Upper lobe of left lung (tissue), 6 donors: Measurements from ENCODE around the gene LY6G6D. TPM values are rescaled to one million over a fixed set of nuclear protein-coding genes. Genes with fewer than 3 reads are reported as not detected.

Experiments
- ATAC-seq, 2 donors: fragments of 200-7000 bp; cut with Tn5 transposase; one replicate each; pipeline ENCODE4 v1.9.1; 2022; ENCODE audit warnings: mild to moderate bottlenecking in 2 of 2, moderate library complexity in 2 of 2; ENCODE audit not compliant: low FRiP score in 2 of 2
- DNase-seq, 2 donors: peaks; one replicate each; pipeline ENCODE4 v3.0.0-alpha.2; 2019 to 2020
- H3K27ac ChIP-seq, 4 donors: fragments of 200-600 bp; sonication (generic); one replicate each; pipeline ENCODE4 v1.5.1; 2016 to 2019
- H3K27me3 ChIP-seq, 4 donors: fragments of 200-600 bp; sonication (generic); one replicate each; pipeline ENCODE4 v1.5.1; 2017 to 2019
- H3K36me3 ChIP-seq, 4 donors: fragments of 200-600 bp; sonication (generic); one replicate each; pipeline ENCODE4 v1.5.1; 2016 to 2019
- H3K4me1 ChIP-seq, 4 donors: fragments of 200-600 bp; sonication (generic); one replicate each; pipeline ENCODE4 v1.5.1; 2018 to 2019
- H3K4me3 ChIP-seq, 4 donors: fragments of 200-600 bp; sonication (generic); one replicate each; pipeline ENCODE4 v1.5.1; 2017 to 2019; ENCODE audit warnings: mild to moderate bottlenecking in 2 of 4, moderate library complexity in 1 of 4
- H3K9me3 ChIP-seq, 4 donors: fragments of 200-600 bp; sonication (generic); one replicate each; pipeline ENCODE4 v1.5.1; 2018 to 2019
- CTCF ChIP-seq, 6 experiments: fragments of 450-650 bp in 4 of 6; fragments of 200-600 bp in 2 of 6; sonication (generic) in 2 of 6; IDR thresholded peaks; one replicate each; pipeline ENCODE4 v1.5.1; 2016 to 2019; ENCODE audit warnings: antibody characterized with exemption in 6 of 6
- EP300 ChIP-seq, 4 donors: sonication (generic); formaldehyde crosslinking; IDR thresholded peaks; one replicate each; pipeline ENCODE4 v1.5.1; 2017; ENCODE audit warnings: antibody characterized with exemption in 4 of 4, control low read depth in 2 of 4
- POLR2A ChIP-seq, 4 donors: fragments of 450-650 bp; IDR thresholded peaks; one replicate each; pipeline ENCODE4 v1.5.1; 2016 to 2017; ENCODE audit warnings: antibody characterized with exemption in 4 of 4, mild to moderate bottlenecking in 2 of 4
- POLR2AphosphoS5 ChIP-seq, 2 donors: sonication (generic); formaldehyde crosslinking; IDR thresholded peaks; one replicate each; pipeline ENCODE4 v1.5.1; 2017; ENCODE audit warnings: antibody characterized with exemption in 2 of 2
- WGBS, 2 donors: methylation state at CpG; one replicate each; pipeline ENCODE4 v1.1.5; 2017 to 2018; 5-methylcytosine and 5-hydroxymethylcytosine counted together
- small RNA-seq, 4 donors: library from RNA; depleted of rRNA; stranded (forward); fragments of <200 nt; gene quantifications; one replicate each; pipeline ENCODE3, GENCODE V24; 2016
- total RNA-seq, 6 donors: library from RNA; depleted of rRNA in 4 of 6; stranded (reverse); fragments of >200 nt in 4 of 6; gene quantifications; one replicate each; pipeline versions ENCODE4 v1.1.0 to v1.2.1, GENCODE V29; 2016 to 2021
- donor health status: DM: no; HTN: no; CAD: no; lungs with moderate emphysema.
- donor health status: DM: no; HTN: yes; CAD: no; lungs with severe emphysema.

LY6G6D gene
- total RNA-seq, 6 donors from 2014 or later: not detected

- H3K4me3 ChIP-seq: no peak overlapping the region
- ATAC-seq (no peak), DNase-seq (no peak)
- no peaks in the 10 kb centered on the region for H3K9me3 ChIP-seq
- H3K27ac ChIP-seq: peak overlapping the region in 1 of 4 donors; percentile 3
- H3K27me3 ChIP-seq: no peaks in the 10 kb centered on the region
- WGBS, 2 donors: 78 to 83% methylated on average over 4 of the region's 4 CpGs
- TF ChIP-seq POLR2AphosphoS5 (IDR thresholded peaks at IDR 0.05): no peak
- no peak for TF ChIP-seq POLR2A (IDR thresholded peaks at IDR 0.05)
- no peak for TF ChIP-seq CTCF (IDR thresholded peaks at IDR 0.05)
- TF ChIP-seq EP300 (IDR thresholded peaks at IDR 0.05): no peak
- peaks cover 0 to 7% (median 6%) of the 10 kb centered on the region in 4 donors for H3K4me1 ChIP-seq
- no peaks in the 10 kb centered on the region for H3K36me3 ChIP-seq
These were observed 49.0 kb downstream of the LY6G6D start for GRCh38 chr6:31764198-31764597.

GRCh38 chr6:31765559-31765909 lies 50.4 kb downstream of the LY6G6D start:
- Histone ChIP-seq H3K36me3 (no peaks in the 10 kb centered on the region), H3K4me3 (no peak overlapping the region), H3K4me1 (peaks cover 0 to 9% (median 7%) of the 10 kb centered on the region in 4 donors), H3K9me3 (no peaks in the 10 kb centered on the region), H3K27me3 (no peaks in the 10 kb centered on the region), H3K27ac (no peak overlapping the region)
- TF ChIP-seq EP300 (IDR thresholded peaks at IDR 0.05) (no peak), CTCF (IDR thresholded peaks at IDR 0.05) (no peak), POLR2AphosphoS5 (IDR thresholded peaks at IDR 0.05) (no peak), POLR2A (IDR thresholded peaks at IDR 0.05) (no peak)
- peak in 1 of 2 donors; percentile 63 for DNase-seq
- no peak for ATAC-seq
- WGBS, 2 donors: 73 to 83% methylated on average over 9 of the region's 9 CpGs

- H3K36me3 ChIP-seq: no peaks in the 10 kb centered on the region
- H3K27ac ChIP-seq: no peak overlapping the region
- no peaks in the 10 kb centered on the region for H3K9me3 ChIP-seq
- peaks cover 0 to 9% (median 7%) of the 10 kb centered on the region in 4 donors for H3K4me1 ChIP-seq
- WGBS, 2 donors: 56 to 69% methylated on average over 35 to 42 of the region's 42 CpGs
- TF ChIP-seq POLR2A (IDR thresholded peaks at IDR 0.05) (no peak), POLR2AphosphoS5 (IDR thresholded peaks at IDR 0.05) (no peak), EP300 (IDR thresholded peaks at IDR 0.05) (no peak), CTCF (IDR thresholded peaks at IDR 0.05) (no peak)
- ATAC-seq: peak in 1 of 2 donors; percentile 58
- no peaks in the 10 kb centered on the region for H3K27me3 ChIP-seq
- peak in 1 of 2 donors; percentile 84 for DNase-seq
- H3K4me3 ChIP-seq: peak overlapping the region in 2 of 4 donors; percentile 9 to 18
These were observed 51.0 kb downstream of the LY6G6D start for GRCh38 chr6:31765910-31766794.

GRCh38 chr6:31767096-31767645 lies 52.0 kb downstream of the LY6G6D start:
- no peaks in the 10 kb centered on the region for H3K27me3 ChIP-seq
- 81 to 83% methylated on average over 6 of the region's 6 CpGs for WGBS, 2 donors
- no peak for ATAC-seq

More at GRCh38 chr6:31767096-31767645, 52.0 kb downstream of the LY6G6D start:
- DNase-seq: no peak
- Histone ChIP-seq H3K4me1 (peaks cover 0 to 9% (median 7%) of the 10 kb centered on the region in 4 donors), H3K4me3 (no peak overlapping the region), H3K9me3 (no peaks in the 10 kb centered on the region), H3K27ac (no peak overlapping the region), H3K36me3 (no peaks in the 10 kb centered on the region)
- no peak for TF ChIP-seq POLR2A (IDR thresholded peaks at IDR 0.05)
- TF ChIP-seq POLR2AphosphoS5 (IDR thresholded peaks at IDR 0.05): no peak
- TF ChIP-seq CTCF (IDR thresholded peaks at IDR 0.05): no peak
- TF ChIP-seq EP300 (IDR thresholded peaks at IDR 0.05): no peak

Small RNA genes within 50 kb of the gene (small RNA-seq; reads per million reads assigned to genes)
- gene LY6G6D (0 reads per million in 4 donors), gene MIR4646 (0 reads per million in 4 donors), gene MSH5-SAPCD1 (0 reads per million in 4 donors), gene RNU6-850P (0 reads per million in 4 donors), gene SAPCD1 (0 reads per million in 4 donors)

Other genes with a start within 250 kb of the LY6G6D start
- 10 to 100 TPM in 4 of 6 donors, 1 to 10 TPM in 2; 4.9 to 14.4 (median 11.3) TPM for gene MICB, start 217.2 kb upstream of the LY6G6D start, total RNA-seq
- not detected for gene MCCD1, start 186.4 kb upstream of the LY6G6D start, total RNA-seq
- gene DDX39B, start 173.3 kb upstream of the LY6G6D start, total RNA-seq: 100 to 1,000 TPM; 201 to 541 (median 270) TPM
- gene ATP6V1G2, start 168.7 kb upstream of the LY6G6D start, total RNA-seq: 1 to 10 TPM in 4 of 6 donors, under 1 TPM in 2; 0.55 to 2.0 (median 1.1) TPM
- 10 to 100 TPM; 18.2 to 45.1 (median 23.8) TPM for gene NFKBIL1, start 167.7 kb upstream of the LY6G6D start, total RNA-seq
- gene LTA, start 143.1 kb upstream of the LY6G6D start, total RNA-seq: 1 to 10 TPM in 2 of 6 donors, not detected in 4; 1.6 to 1.8 TPM
- 1 to 10 TPM in 5 of 6 donors, under 1 TPM in 1; 0.33 to 6.6 (median 2.9) TPM for gene TNF, start 139.8 kb upstream of the LY6G6D start, total RNA-seq
- gene LTB, start 132.9 kb upstream of the LY6G6D start, total RNA-seq: 10 to 100 TPM in 1 of 6 donors, 1 to 10 TPM in 2, not detected in 3; 1.3 to 18.7 (median 8.2) TPM
- 100 to 1,000 TPM in 1 of 6 donors, 10 to 100 TPM in 3, 1 to 10 TPM in 2; 7.7 to 132 (median 33.5) TPM for gene LST1, start 129.1 kb upstream of the LY6G6D start, total RNA-seq
- gene NCR3, start 122.3 kb upstream of the LY6G6D start, total RNA-seq: 1 to 10 TPM in 1 of 6 donors, under 1 TPM in 3, not detected in 2; 0.54 to 2.0 (median 0.70) TPM
- gene AIF1, start 100.1 kb upstream of the LY6G6D start, total RNA-seq: 100 to 1,000 TPM in 1 of 6 donors, 10 to 100 TPM in 5; 18.5 to 106 (median 79.7) TPM
- gene PRRC2A, start 94.6 kb upstream of the LY6G6D start, total RNA-seq: 100 to 1,000 TPM in 4 of 6 donors, 10 to 100 TPM in 2; 80.1 to 154 (median 125) TPM
- gene BAG6, start 62.7 kb upstream of the LY6G6D start, total RNA-seq: 100 to 1,000 TPM; 190 to 421 (median 294) TPM
- 1 to 10 TPM in 5 of 6 donors, under 1 TPM in 1; 0.89 to 4.3 (median 2.1) TPM for gene APOM, start 59.5 kb upstream of the LY6G6D start, total RNA-seq
- 10 to 100 TPM; 25.0 to 30.1 (median 28.4) TPM for gene C6orf47, start 54.6 kb upstream of the LY6G6D start, total RNA-seq
- 10 to 100 TPM; 12.0 to 45.1 (median 16.6) TPM for gene GPANK1, start 50.4 kb upstream of the LY6G6D start, total RNA-seq
- 100 to 1,000 TPM; 105 to 172 (median 130) TPM for gene CSNK2B, start 49.3 kb upstream of the LY6G6D start, total RNA-seq
- gene LY6G5B, start 45.4 kb upstream of the LY6G6D start, total RNA-seq: 10 to 100 TPM in 4 of 6 donors, 1 to 10 TPM in 2; 6.7 to 22.0 (median 12.3) TPM
- 1 to 10 TPM in 4 of 6 donors, not detected in 2; 1.8 to 4.4 (median 3.1) TPM for gene LY6G5C, start 34.3 kb upstream of the LY6G6D start, total RNA-seq
- gene ABHD16A, start 12.0 kb upstream of the LY6G6D start, total RNA-seq: 10 to 100 TPM; 42.1 to 62.5 (median 51.6) TPM
- 1 to 10 TPM in 4 of 6 donors, under 1 TPM in 2; 0.63 to 9.4 (median 1.7) TPM for gene LY6G6F, start 8.5 kb upstream of the LY6G6D start, total RNA-seq
- gene LY6G6C, start 6.4 kb downstream of the LY6G6D start, total RNA-seq: under 1 TPM in 1 of 6 donors, not detected in 5; 0.23 TPM
- gene MPIG6B, start 8.0 kb downstream of the LY6G6D start, total RNA-seq: 1 to 10 TPM in 3 of 6 donors, under 1 TPM in 2, not detected in 1; 0.30 to 4.1 (median 1.2) TPM
- 100 to 1,000 TPM in 2 of 6 donors, 10 to 100 TPM in 4; 46.6 to 157 (median 83.7) TPM for gene DDAH2, start 14.0 kb downstream of the LY6G6D start, total RNA-seq
- 100 to 1,000 TPM; 138 to 497 (median 277) TPM for gene CLIC1, start 21.2 kb downstream of the LY6G6D start, total RNA-seq
- 10 to 100 TPM in 4 of 6 donors, 1 to 10 TPM in 2; 7.3 to 52.4 (median 13.1) TPM for gene MSH5, start 24.7 kb downstream of the LY6G6D start, total RNA-seq
- gene SAPCD1, start 47.3 kb downstream of the LY6G6D start, total RNA-seq: 10 to 100 TPM in 1 of 6 donors, 1 to 10 TPM in 5; 1.1 to 15.7 (median 5.3) TPM
- gene VWA7, start 62.0 kb downstream of the LY6G6D start, total RNA-seq: 1 to 10 TPM; 4.0 to 7.4 (median 6.6) TPM
- gene VARS1, start 80.4 kb downstream of the LY6G6D start, total RNA-seq: 10 to 100 TPM; 21.2 to 67.8 (median 39.7) TPM
- 10 to 100 TPM in 5 of 6 donors, 1 to 10 TPM in 1; 5.0 to 44.9 (median 20.9) TPM for gene LSM2, start 91.6 kb downstream of the LY6G6D start, total RNA-seq
- 1 to 10 TPM in 5 of 6 donors, under 1 TPM in 1; 0.89 to 3.1 (median 2.0) TPM for gene HSPA1L, start 99.9 kb downstream of the LY6G6D start, total RNA-seq
- 100 to 1,000 TPM in 5 of 6 donors, 10 to 100 TPM in 1; 80.7 to 236 (median 144) TPM for gene HSPA1A, start 100.2 kb downstream of the LY6G6D start, total RNA-seq
- gene HSPA1B, start 112.4 kb downstream of the LY6G6D start, total RNA-seq: 100 to 1,000 TPM in 5 of 6 donors, 10 to 100 TPM in 1; 92.2 to 177 (median 127) TPM
- gene NEU1, start 147.5 kb downstream of the LY6G6D start, total RNA-seq: 10 to 100 TPM; 28.3 to 90.3 (median 64.6) TPM
- 10 to 100 TPM; 19.1 to 84.2 (median 42.0) TPM for gene SLC44A4, start 163.6 kb downstream of the LY6G6D start, total RNA-seq
- gene EHMT2, start 182.3 kb downstream of the LY6G6D start, total RNA-seq: 10 to 100 TPM; 23.6 to 57.3 (median 41.7) TPM
- 1 to 10 TPM; 1.0 to 7.5 (median 2.2) TPM for gene ZBTB12, start 186.7 kb downstream of the LY6G6D start, total RNA-seq
- 100 to 1,000 TPM; 119 to 322 (median 233) TPM for gene C2, start 212.4 kb downstream of the LY6G6D start, total RNA-seq
- gene CFB, start 230.7 kb downstream of the LY6G6D start, total RNA-seq: 100 to 1,000 TPM in 1 of 6 donors, 10 to 100 TPM in 5; 15.0 to 199 (median 58.1) TPM
- gene NELFE, start 243.6 kb downstream of the LY6G6D start, total RNA-seq: 10 to 100 TPM; 42.8 to 84.2 (median 63.0) TPM
- gene SKIC2, start 243.8 kb downstream of the LY6G6D start, total RNA-seq: 100 to 1,000 TPM in 1 of 6 donors, 10 to 100 TPM in 5; 27.7 to 172 (median 58.6) TPM